ENCODE results near the gene KLF1.

The KLF1 gene

GRCh38 chr19:12882589-12882988 lies 4.4 kb downstream of the KLF1 start:
- TF ChIP-seq CTCF (IDR thresholded peaks at IDR 0.05; ENCODE audit: low read depth, low read length), result no peak
- no peak overlapping the region for H3K4me3 ChIP-seq (ENCODE audit: low read depth, low read length)

DNA sequence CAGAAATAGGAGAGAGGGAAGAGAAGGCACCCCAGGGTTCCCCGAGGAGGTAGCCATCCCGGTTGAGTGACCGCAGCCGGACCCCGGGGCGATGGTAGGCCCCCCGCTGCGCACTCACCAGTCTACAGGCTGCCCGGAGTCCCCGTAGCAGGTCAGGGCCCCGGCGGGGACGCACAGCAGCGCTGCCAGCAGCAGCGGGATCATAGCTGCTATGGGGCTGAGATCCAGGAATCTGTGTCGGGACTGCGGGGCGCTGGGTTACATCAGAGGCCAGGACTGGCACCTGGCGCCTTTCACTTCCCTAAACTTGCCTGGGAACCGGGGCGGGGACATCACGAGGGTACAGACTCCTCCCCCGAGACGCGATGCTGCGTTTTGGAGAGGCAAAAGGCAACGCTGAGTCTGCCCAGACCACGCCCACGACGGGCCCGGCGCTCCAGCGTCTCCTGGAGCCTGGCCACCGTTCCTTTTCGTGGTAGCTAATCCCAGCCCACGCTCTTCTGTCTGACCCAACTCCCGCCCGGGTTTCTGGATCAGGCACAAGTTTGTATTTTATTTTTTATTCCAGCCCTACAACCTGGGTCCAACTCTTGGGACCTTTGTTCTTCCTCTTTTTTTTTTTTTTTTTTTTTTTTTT lies 5.7 kb downstream of the KLF1 start, which contains the start of gene DNASE2:
TSS of gene DNASE2 (minus strand) at position 278 of the 637 bp plus-strand sequence. CDS start at position 204, 74 bp downstream.
- no peak for TF ChIP-seq CTCF (IDR thresholded peaks at IDR 0.05; ENCODE audit: low read depth, low read length)
- H3K4me3 ChIP-seq (ENCODE audit: low read depth, low read length), result peak within 1 kb of the TSS; percentile 79

DNA sequence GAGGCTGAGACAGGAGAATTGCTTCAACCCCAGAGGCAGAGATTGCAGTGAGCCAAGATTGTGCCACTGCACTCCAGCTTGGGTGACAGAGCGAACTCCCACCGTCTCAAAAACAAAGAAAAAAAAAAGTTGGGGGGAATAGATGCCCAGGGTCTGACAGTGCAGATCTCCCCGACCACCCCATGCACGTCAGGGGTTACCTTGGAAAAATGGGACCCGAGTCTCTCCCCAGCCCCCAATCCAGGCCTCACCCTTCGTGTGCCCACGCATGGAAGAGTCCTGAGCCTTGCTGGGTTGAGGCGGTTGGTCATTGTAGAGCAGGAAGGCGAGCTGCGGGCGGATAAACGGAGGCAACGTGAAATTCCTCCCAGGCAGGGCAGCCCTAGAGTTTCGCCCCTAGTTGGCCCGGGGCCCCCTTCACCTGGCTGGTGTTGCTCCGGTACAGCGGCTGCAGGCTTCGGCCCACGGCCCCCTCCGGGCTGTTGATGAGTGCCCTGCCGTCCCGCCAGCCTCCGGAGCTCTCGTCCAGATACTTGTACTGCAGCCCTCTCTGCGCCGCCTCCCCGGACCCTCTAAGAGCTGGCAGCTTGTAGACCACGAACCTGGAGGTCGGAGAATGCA lies 6.3 kb downstream of the KLF1 start:
- H3K4me3 ChIP-seq (ENCODE audit: low read depth, low read length), result peak overlapping the region; percentile 79
- no peak for TF ChIP-seq CTCF (IDR thresholded peaks at IDR 0.05; ENCODE audit: low read depth, low read length)

GRCh38 chr19:12875086-12875485 lies 11.9 kb downstream of the KLF1 start:
- TF ChIP-seq CTCF (IDR thresholded peaks at IDR 0.05; ENCODE audit: low read depth, low read length), result no peak
- no peak overlapping the region for H3K4me3 ChIP-seq (ENCODE audit: low read depth, low read length)

GRCh38 chr19:12873891-12874745 lies 12.9 kb downstream of the KLF1 start:
- H3K4me3 ChIP-seq (ENCODE audit: low read depth, low read length), result no peak overlapping the region
- no peak for TF ChIP-seq CTCF (IDR thresholded peaks at IDR 0.05; ENCODE audit: low read depth, low read length)

DNA sequence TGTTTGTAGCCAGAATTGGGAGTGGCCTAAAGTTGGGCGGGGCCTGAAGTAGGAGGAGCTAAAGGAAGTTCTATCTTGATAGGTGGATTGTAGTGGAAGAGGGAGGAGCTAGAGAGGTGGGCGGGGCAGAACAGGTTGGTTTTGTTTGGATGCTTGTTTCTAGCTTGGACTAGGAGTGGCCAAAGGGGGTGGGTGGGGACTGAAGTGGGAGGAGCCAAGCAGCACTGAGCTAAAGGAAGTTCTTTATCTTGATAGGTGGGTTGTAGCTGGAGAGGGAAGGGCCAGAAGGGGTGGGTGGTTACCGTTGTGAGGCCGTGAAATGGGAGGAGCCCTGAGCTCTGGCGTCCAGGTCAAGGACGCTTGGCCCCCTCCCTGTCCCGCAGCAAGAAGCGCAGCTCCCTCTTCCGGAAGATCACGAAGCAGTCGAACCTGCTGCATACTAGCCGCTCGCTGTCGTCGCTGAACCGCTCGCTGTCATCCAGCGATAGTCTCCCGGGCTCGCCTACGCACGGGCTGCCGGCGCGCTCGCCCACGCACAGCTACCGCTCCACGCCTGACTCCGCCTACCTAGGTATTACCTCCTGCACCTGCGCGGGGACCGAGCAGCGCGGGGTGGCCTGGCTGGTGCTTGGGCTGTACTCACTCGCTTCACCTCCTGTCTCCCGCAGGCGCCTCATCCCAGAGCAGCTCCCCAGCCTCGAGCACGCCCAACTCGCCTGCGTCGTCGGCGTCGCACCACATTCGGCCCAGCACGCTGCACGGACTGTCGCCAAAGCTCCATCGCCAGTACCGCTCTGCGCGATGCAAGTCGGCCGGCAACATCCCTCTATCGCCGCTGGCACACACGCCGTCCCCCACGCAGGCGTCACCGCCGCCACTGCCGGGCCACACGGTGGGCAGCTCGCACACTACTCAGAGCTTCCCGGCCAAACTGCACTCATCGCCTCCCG lies 13.8 kb downstream of the KLF1 start:
- H3K4me3 ChIP-seq (ENCODE audit: low read depth, low read length), result no peak overlapping the region
- TF ChIP-seq CTCF (IDR thresholded peaks at IDR 0.05; ENCODE audit: low read depth, low read length), result no peak

Data from WI38 (cell line).